GM15510 (cell line): Measurements from ENCODE around the gene DDI2.

Source experiments
- POLR2A ChIP-seq: IDR thresholded peaks from 3 replicates; pipeline ENCODE4 v1.6.1; 2011; ENCODE audit warnings: borderline replicate concordance; ENCODE audit not compliant: insufficient read length; ENCODE audit errors: extremely low read depth

The DDI2 gene

GRCh38 chr1:15696956-15697521 lies 79.8 kb downstream of the DDI2 start:
- TF ChIP-seq POLR2A = peak; percentile 36

DNA sequence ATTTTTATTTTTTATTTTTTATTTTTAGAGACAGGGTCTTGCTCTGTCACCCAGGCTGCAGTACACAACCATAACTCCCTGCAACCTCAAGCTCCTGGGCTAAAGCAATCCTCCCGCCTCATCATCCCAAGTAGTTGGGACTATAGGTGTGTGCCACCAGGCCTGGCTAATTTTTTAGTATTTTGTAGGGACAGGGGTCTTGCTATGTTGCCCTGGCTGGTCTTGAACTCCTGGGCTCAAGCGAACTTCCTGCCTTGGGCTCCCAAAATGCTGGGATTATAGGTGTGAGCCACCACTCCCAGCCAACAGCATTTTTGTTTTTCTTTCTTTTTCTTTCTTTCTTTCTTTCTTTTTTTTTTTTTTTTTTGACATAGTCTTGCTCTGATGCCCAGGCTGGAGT lies 80.9 kb downstream of the DDI2 start:
- no peak for TF ChIP-seq POLR2A

GRCh38 chr1:15700508-15700907 lies 83.2 kb downstream of the DDI2 start:
- no peak for TF ChIP-seq POLR2A

GRCh38 chr1:15701784-15702183 lies 84.5 kb downstream of the DDI2 start:
- TF ChIP-seq POLR2A = no peak

DNA sequence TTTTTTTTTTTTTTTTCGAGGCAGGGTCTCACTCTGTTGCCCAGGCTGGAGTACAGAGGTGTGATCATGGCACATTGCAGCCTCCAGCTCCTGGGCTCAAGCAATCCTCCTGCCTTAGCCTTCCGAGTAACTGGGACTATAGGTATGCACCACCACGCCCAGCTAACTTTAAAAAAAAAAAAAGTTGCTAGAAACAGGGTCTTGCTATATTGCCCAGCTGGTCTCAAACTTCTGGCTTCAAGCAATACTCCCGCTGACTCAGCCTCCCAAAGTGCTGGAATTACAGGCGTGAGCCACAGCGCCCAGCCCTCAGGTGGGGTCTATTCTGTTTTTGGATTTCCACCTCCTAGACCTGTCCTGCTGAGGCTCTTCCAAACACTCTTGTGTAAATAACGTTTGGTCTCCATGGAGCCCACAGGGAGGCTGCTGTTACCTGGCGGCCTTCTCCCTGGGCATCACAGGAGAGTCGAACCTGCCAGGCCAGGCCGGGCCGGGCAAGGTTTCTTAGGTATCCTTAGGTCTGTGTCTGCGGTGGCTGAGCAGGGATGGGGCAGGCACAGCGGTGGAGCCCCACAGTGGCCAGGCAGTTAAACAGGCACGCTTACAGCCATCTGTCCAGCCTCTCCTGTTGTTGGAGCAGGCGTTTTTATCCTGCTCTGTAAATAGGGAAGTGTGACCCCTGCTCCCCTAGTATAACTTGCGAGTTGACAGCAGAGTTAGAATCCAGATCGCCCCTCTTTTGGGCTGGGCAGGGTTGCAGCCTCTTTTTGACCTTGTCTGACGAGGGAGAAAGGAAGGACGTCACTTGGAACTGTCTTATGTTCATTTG lies 85.7 kb downstream of the DDI2 start:
- no peak for TF ChIP-seq POLR2A

GRCh38 chr1:15703562-15703961 lies 86.3 kb downstream of the DDI2 start:
- no peak for TF ChIP-seq POLR2A

DNA sequence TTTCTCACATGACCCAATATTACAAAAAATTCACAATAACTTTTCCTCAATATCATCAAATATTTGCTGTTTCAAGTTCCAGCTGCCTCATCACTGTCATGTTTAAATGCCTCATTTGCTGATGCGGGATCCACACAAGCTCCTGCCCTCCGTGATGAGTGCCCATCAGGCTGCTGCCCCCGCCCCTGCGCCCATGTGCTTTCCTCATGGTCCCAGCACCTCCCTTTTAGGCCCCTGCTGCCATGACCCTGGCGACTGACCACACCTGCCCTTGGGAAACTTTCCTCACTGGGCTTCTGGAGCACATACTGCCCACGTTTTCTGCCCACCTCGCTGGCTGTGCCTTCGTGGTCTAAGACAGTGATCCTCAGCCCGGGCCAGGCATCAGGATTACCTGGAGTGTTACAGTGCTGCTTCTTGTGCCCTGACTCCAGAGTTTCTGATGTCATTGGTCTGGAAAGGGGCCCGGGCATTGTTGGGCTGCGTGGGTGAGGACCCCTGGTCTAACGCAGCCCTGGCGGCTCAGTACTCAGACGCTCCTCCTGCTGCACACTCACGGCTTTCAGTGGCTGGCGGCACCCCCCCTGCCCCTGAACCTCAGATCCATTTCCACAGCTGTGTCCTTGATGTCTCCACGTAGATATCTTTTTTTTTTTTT lies 87.4 kb downstream of the DDI2 start:
- TF ChIP-seq POLR2A = no peak

DNA sequence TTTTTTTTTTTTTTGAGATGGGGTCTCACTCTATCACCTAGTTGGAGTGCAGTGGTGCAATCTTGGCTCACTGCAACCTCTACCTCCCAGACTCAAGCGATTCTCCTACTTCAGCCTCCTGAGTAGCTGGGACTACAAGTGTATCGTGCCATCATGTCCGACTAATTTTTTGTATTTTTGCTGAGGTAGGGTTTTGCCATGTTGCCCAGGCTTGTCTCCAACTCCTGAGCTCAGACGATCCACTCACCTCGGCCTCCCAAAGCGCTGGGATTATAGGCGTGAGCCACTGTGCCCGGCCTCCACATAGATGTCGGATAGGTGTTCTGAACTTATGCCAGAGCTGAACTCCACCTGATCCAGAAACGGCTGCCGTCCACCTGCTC lies 87.9 kb downstream of the DDI2 start:
- TF ChIP-seq POLR2A = no peak

DNA sequence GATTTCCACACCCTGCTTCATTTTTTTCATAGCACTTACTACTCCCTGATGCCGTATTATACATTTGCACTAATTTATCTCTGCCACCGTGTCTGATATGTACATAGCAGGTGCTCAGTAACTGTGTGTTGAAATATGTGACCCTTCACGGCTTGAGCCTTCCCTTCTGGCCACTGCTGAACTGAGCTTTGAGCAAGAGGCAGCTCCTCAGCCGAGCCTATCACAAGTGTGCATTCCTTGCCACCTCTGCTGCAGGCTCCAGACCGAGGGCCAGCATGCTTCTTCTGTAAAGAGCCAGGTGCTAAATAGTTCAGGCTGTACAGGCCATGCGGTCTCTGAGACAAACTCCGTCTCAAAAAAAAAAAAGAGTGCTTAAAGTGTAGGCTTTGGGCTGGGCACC lies 89.5 kb downstream of the DDI2 start:
- TF ChIP-seq POLR2A = no peak

GRCh38 chr1:15707239-15707925 lies 90.1 kb downstream of the DDI2 start:
- no peak for TF ChIP-seq POLR2A

- TF ChIP-seq POLR2A = no peak
Measured at GRCh38 chr1:15708486-15709137, 91.4 kb downstream of the DDI2 start.

DNA sequence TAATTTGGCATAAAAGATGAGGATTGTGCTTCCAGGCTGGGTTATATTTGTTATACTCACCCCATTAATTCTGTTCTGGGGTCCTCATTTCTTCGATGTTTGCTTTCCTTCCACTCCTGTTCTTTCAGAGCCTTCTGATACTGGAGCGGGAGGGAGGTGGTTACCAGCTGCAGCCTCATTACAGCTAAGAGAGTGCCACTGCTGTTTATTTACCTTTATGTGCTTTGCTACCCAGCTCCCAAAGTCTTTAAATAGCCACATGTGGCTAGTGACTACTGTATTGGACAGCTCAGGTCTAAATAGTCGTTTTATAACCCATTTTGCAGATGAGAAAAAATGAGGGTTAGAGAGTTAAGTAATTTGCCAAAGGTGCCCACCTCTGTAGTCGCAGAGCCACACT lies 92.0 kb downstream of the DDI2 start:
- TF ChIP-seq POLR2A = no peak

DNA sequence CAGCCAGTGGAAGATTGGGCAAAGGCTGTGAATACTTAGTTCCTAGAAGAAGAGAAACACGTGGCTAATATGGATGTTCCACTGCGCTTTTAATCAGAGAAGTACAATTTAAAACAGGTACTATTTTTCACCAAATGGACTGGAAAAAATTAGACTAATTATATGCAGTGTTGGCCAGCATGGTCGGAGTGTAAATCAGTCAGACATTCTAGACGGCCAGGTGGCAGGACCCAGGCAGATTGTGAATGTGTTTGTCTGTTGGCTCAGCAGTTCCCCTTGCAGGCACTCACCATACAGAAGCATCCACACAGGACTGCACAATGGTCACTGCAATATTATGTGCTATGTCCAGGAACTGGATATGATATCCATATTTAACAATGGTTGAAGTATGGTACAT lies 94.9 kb downstream of the DDI2 start:
- no peak for TF ChIP-seq POLR2A

DNA sequence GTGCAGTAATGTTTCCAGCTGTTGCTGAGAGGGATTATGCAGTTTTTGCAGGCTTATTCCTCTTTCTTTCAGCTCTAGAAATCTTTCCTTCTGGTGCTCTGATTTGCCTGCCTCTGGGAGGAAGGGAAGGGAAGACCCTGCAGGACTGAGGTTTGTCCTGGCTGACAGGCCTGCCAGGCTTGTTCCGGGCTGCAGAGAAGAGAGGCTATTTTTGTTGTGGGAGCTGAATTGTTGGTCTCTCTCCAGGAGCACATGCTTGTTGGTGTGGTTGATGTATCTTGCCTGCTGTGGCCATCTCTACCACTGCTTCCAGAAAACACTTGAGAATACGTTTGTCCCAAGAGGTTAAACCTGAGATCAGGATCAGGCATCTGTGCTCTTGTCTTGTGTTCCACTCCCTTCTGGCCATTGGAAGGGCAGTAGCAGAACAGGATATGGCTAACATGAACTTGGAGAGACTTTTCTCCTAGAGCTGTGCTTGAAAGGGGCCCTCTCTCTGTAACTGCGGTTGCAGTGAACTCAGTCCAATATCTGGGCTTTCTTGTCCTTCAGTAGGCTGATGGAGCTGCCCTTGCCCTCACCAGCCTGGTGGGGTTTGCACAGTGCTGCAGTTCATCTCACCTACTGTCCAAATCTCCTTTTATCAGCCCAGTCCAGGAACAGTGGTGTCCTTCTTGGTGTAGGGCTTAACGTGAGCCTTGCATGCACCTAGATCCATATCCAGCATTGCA lies 97.3 kb downstream of the DDI2 start:
- TF ChIP-seq POLR2A = no peak
